Measurements from ENCODE around the gene ARHGEF28.

ARHGEF28 gene

GRCh38 chr5:73913971-73914370 lies 288.0 kb downstream of the ARHGEF28 start:
- no peak for DNase-seq

- no peak for DNase-seq
Measured at GRCh38 chr5:73915345-73915744, 289.3 kb downstream of the ARHGEF28 start.

GRCh38 chr5:73917433-73917832 lies 291.4 kb downstream of the ARHGEF28 start:
- no peak for DNase-seq

- DNase-seq, result no peak
Measured at GRCh38 chr5:73917891-73918290, 291.9 kb downstream of the ARHGEF28 start.

GRCh38 chr5:73918791-73919221 lies 292.8 kb downstream of the ARHGEF28 start:
- DNase-seq, result no peak

GRCh38 chr5:73921741-73922140 lies 295.7 kb downstream of the ARHGEF28 start:
- no peak for DNase-seq

- DNase-seq, result no peak
Measured at GRCh38 chr5:73922224-73922623, 296.2 kb downstream of the ARHGEF28 start.

GRCh38 chr5:73922875-73923557 lies 297.0 kb downstream of the ARHGEF28 start:
- no peak for DNase-seq

- DNase-seq, result no peak
Measured at GRCh38 chr5:73928476-73929070, 302.6 kb downstream of the ARHGEF28 start.

GRCh38 chr5:73935719-73936118 lies 309.7 kb downstream of the ARHGEF28 start:
- no peak for DNase-seq

- no peak for DNase-seq
Measured at GRCh38 chr5:73938280-73938937, 312.4 kb downstream of the ARHGEF28 start.

- no peak for DNase-seq
Measured at GRCh38 chr5:73938938-73939320, 312.9 kb downstream of the ARHGEF28 start.

- DNase-seq, result no peak
Measured at GRCh38 chr5:73939557-73939956, 313.6 kb downstream of the ARHGEF28 start.

GRCh38 chr5:73940026-73940425 lies 314.0 kb downstream of the ARHGEF28 start:
- no peak for DNase-seq

GRCh38 chr5:73940801-73941200 lies 314.8 kb downstream of the ARHGEF28 start:
- no peak for DNase-seq

- DNase-seq, result no peak
Measured at GRCh38 chr5:73942783-73943182, 316.8 kb downstream of the ARHGEF28 start.

GRCh38 chr5:73943397-73943796 lies 317.4 kb downstream of the ARHGEF28 start:
- no peak for DNase-seq

GRCh38 chr5:73944581-73944980 lies 318.6 kb downstream of the ARHGEF28 start:
- no peak for DNase-seq

- no peak for DNase-seq
Measured at GRCh38 chr5:73945505-73945904, 319.5 kb downstream of the ARHGEF28 start.

GRCh38 chr5:73946278-73946677 lies 320.3 kb downstream of the ARHGEF28 start:
- no peak for DNase-seq

- no peak for DNase-seq
Measured at GRCh38 chr5:73946919-73947602, 321.1 kb downstream of the ARHGEF28 start.

- DNase-seq, result no peak
Measured at GRCh38 chr5:73947906-73948640, 322.1 kb downstream of the ARHGEF28 start.

GRCh38 chr5:73948720-73949119 lies 322.7 kb downstream of the ARHGEF28 start:
- DNase-seq, result no peak
